Fibroblast of mammary gland (primary cell): ENCODE data around the gene XG.
"Not testable (repeated sequence)": the region's sequence is repeated elsewhere in the genome, so short reads cannot be mapped to it uniquely, and the experiment has no call there.

ENCODE experiments used
- DNase-seq: peaks from one replicate; pipeline ENCODE4 v3.0.0-alpha.2; 2010; ENCODE audit warnings: low read depth
- H3K4me3 ChIP-seq: 2 replicates; pipeline ENCODE4 v1.5.1; 2011; ENCODE audit warnings: low read depth, mild to moderate bottlenecking, low read length, moderate library complexity; ENCODE audit not compliant: control insufficient read depth
- TF ChIP-seq, protein P1 (sequence below): conservative IDR thresholded peaks from 2 replicates; pipeline ENCODE4 v1.5.1; 2011; ENCODE audit warnings: low read depth, low read length, inconsistent platforms; ENCODE audit not compliant: control insufficient read depth, insufficient read depth

XG gene

DNA sequence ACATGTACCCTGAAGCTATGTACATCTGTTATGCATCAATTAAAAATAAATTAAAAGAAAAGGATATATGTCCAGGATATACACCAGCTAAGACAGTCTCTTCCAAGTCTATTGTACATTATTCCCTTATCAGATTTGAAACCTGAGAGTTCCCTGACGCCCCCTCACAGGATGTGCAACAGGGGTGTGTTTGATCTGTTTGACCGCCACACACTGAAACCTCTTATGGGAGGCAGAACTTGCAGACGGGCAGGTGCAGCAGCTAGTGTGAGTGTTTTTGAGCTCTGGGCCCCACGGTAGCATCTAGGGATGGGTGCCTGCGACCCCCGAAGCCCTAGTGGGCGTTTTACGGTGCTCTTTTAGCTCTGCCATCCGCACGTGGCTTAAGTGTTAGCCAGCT, 4.7 kb downstream of the XG start:
- TF ChIP-seq, protein P1, sequence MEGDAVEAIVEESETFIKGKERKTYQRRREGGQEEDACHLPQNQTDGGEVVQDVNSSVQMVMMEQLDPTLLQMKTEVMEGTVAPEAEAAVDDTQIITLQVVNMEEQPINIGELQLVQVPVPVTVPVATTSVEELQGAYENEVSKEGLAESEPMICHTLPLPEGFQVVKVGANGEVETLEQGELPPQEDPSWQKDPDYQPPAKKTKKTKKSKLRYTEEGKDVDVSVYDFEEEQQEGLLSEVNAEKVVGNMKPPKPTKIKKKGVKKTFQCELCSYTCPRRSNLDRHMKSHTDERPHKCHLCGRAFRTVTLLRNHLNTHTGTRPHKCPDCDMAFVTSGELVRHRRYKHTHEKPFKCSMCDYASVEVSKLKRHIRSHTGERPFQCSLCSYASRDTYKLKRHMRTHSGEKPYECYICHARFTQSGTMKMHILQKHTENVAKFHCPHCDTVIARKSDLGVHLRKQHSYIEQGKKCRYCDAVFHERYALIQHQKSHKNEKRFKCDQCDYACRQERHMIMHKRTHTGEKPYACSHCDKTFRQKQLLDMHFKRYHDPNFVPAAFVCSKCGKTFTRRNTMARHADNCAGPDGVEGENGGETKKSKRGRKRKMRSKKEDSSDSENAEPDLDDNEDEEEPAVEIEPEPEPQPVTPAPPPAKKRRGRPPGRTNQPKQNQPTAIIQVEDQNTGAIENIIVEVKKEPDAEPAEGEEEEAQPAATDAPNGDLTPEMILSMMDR: no peak
- no peak overlapping the region for H3K4me3 ChIP-seq
- no peak for DNase-seq

DNA sequence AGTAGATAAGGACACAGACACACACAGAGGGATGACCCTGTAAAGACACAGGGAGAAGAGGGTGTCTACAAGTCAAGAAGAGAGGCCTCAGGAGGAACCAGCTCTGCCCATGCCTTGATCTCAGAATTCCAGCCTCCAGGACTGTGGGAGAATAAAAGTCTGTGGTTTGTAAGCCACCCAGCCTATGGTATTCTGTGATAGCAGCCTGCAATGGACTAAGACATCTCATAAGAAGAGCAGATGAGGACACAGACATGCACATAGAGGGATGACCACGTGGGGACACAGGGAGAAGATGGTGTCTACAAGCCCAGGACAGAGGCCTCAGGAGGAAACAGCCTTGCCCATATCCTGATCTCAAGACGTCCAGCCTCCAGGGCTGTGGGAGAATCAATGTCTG, 9.4 kb downstream of the XG start:
- DNase-seq: no peak
- H3K4me3 ChIP-seq: no peak overlapping the region
- TF ChIP-seq, protein P1: no peak

DNA sequence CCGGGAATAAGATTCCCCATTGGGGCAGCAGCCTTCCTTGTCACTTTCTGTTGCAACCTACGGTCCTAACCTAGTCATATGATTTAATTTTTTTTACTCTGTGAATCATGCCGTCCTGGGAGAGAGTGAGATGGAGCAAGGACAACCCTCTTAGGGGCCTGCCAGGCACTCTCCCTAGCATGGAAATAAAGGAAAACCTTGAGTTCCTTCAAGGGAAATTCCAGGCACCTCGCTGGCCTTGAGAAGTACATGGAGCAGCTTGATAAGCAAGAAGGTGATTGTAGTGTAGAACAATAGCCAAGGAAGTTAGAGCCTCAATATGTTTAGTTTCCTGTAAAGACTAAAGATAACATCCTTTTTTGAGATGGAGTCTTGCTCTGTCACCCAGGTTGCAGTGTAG, 10.8 kb downstream of the XG start:
- not testable (repeated sequence) for H3K4me3 ChIP-seq, DNase-seq

DNA sequence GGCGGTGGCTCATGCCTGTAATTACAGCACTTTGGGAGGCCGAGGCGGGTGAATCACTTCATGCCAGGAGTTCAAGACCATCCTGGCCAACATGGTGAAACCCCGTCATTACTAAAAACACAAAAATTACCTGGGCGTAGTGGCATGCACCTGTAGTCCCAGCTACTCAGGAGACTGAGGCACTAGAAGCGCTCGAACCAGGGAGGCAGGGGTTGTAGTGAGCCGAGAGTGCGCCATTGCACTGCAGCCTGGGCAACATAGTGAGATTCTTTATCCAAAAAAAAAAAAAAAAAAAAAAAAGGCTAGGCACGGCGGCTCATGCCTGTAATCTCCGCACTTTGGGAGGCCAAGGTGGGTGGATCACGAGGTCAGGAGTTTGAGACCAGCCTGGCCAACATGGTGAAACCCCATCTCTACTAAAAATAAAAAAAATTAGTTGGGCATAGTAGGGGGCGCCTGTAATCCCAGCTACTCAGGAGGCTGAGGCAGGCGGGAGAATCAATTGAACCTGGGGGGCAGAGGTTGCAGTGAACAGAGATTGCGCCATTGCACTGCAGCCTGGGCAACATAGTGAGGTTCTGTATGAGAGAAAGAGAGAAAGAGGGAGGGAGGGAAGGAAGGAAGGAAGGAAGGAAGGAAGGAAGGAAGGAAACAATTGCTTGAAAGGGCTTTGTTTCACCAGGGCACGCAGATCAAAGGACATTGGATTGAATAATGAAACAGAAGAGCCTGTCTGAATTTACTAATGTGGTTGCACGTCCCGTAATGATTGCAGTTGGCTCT, 13.1 kb downstream of the XG start:
- DNase-seq, H3K4me3 ChIP-seq: not testable (repeated sequence)

DNA sequence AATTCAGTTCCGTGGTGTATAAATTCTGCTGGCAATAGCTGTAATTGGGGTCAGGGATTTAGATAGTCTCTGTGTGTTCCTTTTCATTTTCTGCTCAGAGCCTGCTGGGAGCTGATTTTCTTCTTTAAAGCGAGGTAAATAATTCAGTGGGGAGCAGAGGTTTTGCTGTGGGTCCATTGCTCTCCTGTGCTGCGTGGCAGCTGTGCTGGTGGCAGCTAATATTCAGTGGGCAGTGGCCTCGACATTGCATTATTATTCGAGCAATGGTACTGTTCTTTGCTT, 13.7 kb downstream of the XG start:
- TF ChIP-seq, protein P1: no peak
- DNase-seq: no peak
- H3K4me3 ChIP-seq: no peak overlapping the region

DNA sequence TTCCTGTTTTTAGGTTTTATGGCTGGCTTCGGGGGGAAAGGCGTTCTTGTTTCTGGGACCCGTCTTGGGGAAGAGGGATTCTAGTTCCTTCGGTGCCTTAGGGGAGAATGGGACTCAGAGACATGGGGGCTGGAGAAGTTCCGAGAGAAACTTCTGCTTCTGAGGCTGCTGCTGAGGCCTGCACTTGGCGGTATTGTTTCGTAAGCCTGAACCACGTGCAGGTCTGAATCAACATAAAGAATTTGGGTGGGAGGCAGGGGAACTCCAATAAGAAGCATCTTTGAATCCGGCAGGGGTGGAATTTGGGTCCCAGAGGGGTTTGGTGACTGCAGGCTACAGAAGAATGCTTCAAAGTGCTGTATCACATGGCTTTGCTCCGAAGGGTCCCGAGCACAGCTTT, 15.1 kb downstream of the XG start:
- no peak overlapping the region for H3K4me3 ChIP-seq
- DNase-seq: peak; percentile 46
- TF ChIP-seq, protein P1: no peak

DNA sequence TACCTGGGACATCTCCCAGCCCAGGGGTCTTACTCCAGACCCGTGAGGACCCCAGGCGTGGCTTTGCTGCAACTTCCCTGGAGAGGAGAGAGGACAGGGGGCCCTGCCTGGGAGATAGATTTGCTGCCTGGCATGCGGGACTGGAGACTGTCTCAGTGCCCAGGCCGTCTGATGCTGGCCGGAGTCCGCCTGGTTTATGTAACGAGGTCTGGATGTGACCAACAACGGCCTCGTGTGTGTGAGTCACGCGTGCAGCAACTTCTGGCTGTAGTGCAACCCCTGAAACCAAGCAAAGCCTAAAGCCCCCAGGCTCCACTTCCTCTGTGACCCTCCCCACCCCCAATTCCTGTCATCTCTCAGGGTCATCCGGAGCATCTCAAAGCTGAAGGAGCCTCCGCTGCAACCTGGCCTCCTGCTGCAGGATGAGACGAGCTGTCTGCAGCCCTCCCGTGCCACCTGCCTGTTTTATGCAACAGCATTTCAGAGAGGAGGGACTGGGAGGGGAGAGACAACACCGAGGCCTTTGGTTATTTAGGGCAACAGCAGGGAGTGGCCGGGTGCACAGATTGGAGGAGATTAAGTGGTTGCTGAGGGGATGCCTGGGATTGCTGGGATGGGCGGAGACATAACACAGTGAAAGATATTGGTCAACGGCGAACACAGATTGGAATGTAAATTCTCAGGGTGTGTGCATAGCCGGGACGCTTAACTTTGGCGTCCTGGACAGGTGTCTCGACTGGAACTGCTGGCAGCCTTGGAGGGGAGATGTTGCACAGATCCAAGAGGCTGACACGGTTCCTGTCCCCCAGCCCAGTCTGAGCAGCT, 16.0 kb downstream of the XG start:
- TF ChIP-seq, protein P1: no peak
- H3K4me3 ChIP-seq: no peak overlapping the region
- peak; percentile 63 for DNase-seq
